Subcutaneous adipose tissue (tissue), 4 donors: ENCODE data around the gene MCRIP1. TPM values are rescaled to one million over a fixed set of nuclear protein-coding genes. Genes with fewer than 3 reads are reported as not detected.

Experiments used
- total RNA-seq, 4 donors: library from RNA; depleted of rRNA; stranded (reverse); fragments of >200 nt; gene quantifications; one replicate each; pipeline ENCODE4 v1.1.0, GENCODE V29; 2016
- TF ChIP-seq, protein P1 (sequence below): fragments of 450-650 bp; IDR thresholded peaks from one replicate; pipeline ENCODE4 v1.5.1; 2016; ENCODE audit warnings: low read depth, mild to moderate bottlenecking, control low read depth, antibody characterized with exemption, moderate library complexity

MCRIP1 gene
- total RNA-seq, 4 donors from 2014 or later = 26.6 to 78.7 (median 54.8) TPM

DNA sequence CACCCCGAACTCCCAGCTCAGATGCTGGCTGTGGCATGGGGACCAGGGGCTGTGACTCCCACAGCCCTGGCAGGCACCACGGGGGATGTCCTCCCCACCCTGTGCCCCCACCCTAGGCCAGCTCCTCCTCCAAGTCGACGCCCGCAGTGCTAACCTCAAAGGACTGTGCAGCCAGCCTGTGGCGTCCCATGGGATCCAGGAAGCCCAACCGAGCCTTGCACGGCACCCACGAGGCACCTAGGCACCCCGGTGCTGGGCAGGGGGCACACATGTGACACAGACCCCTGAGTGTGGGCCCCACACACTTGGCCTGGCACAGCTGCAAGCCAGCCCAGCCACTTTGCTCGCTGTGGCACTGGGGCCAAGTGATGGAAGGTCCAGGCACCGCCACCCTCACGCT is 25.3 kb downstream of the MCRIP1 start:
- TF ChIP-seq, protein P1, sequence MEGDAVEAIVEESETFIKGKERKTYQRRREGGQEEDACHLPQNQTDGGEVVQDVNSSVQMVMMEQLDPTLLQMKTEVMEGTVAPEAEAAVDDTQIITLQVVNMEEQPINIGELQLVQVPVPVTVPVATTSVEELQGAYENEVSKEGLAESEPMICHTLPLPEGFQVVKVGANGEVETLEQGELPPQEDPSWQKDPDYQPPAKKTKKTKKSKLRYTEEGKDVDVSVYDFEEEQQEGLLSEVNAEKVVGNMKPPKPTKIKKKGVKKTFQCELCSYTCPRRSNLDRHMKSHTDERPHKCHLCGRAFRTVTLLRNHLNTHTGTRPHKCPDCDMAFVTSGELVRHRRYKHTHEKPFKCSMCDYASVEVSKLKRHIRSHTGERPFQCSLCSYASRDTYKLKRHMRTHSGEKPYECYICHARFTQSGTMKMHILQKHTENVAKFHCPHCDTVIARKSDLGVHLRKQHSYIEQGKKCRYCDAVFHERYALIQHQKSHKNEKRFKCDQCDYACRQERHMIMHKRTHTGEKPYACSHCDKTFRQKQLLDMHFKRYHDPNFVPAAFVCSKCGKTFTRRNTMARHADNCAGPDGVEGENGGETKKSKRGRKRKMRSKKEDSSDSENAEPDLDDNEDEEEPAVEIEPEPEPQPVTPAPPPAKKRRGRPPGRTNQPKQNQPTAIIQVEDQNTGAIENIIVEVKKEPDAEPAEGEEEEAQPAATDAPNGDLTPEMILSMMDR = no peak

DNA sequence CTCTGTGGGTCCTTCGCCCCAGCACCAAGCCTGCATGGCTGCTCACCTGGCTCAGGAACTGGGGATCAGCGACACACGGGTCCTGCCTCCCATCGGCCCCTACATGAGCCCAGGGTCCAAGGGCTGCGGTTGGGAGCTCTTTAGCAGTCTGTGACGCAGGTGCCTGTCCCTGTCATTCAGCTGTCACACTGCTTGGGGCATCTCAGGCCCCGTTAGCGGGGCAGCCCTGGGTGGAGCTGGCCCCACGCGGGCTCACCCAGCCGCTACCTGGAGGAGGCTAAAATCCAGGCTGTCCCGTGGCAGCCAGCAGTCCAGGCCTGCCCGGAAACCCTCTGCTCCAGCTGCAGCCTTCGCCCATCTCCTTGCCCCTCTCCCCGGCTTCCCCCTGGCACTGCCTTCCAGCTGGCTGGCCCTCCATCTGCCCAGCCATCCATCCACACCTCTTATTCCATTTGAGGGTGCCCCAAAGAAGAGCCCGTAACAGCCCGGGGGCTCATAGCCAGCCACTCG is 25.8 kb downstream of the MCRIP1 start:
- TF ChIP-seq, protein P1 = no peak

DNA sequence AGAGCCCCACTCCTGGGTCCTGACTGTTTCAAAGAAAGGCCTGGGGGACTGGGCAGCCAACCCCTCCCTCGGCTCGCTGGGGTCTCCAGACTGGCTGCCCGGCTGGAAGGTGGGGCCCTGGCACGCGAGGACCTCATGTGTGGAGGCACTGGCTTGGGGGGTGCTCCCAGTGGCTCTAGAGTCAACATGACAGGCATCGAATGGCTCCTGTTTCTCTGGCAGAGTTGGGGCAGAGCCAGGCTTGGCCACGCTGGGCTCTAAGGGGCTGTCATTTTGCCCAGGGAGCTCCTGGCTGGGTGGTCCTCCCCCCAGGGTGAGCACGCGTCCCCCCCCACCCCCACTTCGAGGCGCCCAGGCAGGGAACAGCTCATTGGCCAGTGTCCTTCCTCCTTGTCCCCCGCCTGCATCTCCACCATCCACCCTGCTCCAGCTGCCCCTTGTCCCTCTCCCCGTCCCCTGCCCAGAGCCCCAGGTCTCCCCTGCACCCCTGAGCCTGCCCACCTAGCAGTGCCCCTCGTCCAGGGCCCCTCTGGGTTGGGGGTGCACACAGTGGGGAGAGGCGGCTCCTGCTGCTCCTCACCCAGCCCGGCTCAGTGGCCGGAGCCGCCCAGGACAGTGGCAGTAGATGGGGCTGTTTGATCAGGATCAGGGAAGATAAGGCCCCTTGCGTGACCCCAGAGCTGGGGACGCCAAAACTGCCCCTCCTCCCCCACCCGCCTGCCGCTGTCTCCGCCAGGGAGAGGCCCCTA is 26.5 kb downstream of the MCRIP1 start:
- TF ChIP-seq, protein P1 = no peak

DNA sequence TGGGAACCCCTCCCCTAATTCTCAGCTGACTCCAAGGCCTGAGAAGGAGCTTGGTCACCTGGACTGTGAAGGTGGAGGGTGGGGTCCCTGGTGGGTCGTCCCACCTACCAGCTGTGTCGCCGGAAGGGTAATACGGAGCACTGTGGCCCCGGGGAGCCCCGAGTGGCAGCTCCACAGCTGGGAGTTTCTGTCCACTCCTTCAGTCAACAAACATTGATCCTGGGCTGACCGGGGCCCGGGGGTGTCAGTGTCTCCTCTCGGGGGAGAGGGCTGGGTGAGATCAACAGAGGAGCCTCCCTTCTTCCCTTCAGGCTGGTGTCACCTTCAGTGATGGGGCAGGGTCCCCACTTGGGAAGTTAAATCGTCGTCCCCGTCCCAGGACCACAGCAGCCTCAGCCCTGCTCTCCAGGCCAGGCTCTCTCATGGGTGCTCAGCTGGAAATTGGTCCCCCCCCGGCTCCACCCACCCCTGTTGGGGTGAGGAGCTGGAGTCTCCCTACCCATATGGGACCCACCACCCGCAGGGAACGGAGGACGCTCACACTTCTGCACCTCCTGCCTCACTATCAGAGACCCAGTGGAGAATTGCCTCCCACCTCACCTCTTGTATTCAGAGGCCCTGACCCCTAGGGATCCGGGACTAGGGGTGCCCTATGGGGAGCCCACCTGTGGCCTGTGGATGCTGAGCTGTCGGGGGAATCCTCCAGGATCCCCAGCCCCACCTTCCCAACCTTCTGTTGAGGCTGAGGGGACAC is 27.2 kb downstream of the MCRIP1 start:
- TF ChIP-seq, protein P1 = no peak

DNA sequence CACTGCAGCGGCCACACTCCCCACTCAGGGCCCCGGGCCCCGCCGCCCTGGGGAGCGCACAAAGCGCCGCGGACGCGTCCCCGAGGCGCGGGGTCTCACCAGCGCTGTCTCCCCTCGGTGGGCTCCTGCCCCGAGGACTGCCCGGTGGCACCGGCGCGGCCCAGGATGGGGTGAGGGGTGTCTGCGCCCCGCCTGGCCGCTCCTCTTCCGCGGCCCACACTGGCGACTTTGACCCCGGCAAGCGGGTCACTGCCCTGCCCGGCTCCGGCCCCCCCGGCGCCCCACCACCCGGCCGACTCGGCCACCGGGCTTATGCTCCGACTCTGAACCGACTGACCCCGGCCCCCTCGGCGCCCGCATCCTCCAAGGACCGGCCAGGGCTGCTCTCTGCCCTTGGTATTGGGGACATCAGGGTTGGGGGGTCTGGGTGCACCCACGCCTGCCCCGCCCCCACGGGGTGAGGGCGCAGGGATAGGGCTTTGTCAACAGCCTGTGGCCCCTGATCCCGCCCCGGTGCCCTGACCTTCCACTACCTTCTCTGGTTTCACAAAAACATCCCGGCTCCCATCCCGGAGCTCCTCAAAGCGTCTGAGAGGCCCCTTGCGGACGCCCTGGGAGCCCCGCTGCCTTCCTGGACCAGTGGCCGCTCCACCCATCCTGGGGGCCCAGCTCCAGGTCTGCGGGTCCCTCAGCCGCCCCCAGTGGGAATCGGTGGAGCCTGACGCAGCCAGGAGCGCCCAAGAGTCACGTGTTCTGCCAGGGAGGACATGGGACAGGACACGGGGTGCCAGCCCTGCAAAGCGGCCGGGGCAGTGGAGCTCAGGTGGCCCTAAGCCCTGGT is 28.3 kb downstream of the MCRIP1 start:
- TF ChIP-seq, protein P1 = no peak

DNA sequence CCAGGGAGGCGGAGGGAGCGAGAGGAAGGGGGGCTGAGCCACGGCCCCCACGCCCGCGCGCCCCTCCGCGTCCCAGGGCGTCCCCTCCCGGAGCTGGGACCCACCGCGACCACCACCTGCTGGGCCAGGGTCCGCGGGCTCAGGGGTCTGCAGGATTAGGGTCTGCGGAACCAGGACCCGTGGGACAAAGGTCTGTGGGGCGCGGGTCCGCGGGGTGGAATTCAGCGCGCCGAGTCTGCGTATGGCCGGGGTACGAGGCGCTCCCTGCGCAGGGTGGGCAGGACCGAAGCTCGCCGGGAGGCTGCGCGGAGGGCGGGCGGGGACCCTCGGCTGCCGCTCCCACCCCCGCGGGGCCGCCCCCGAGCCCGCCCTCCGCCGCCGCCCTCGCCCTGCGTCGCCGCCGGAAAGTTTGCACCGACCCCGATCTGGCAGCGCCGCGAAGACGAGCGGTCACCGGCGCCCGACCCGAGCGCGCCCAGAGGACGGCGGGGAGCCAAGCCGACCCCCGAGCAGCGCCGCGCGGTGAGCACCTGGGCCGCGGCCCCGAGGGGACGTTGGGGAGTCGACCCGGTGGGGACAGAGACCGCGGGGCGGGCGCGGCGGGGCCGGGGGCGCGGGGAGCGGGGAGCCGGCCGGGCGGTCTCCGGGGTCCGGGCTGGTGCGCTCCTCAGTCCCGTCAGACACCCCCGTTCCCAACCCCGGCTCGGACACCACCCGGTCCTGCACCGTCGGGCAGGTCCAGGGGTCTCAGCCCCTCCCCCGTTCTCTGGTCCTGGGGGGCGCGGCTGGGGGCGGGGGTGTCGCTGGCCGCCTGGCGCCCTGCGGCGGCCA is 29.1 kb downstream of the MCRIP1 start, which contains the start of gene GCGR:
Gene GCGR (plus strand): TSS at position 423 of the 831 bp plus-strand sequence. CDS start 4,869 bp downstream, outside the sequence.
- TF ChIP-seq, protein P1 = no peak
